K562 (cell line): Measurements from ENCODE around the gene CLCF1. TPM values are rescaled to one million over a fixed set of nuclear protein-coding genes. Genes with fewer than 3 reads are reported as not detected.

Experiments
- ARID2 ChIP-seq: fragments of 450-650 bp; IDR thresholded peaks from 2 replicates; pipeline ENCODE4 v1.6.1; 2017; ENCODE audit warnings: antibody characterized with exemption, mild to moderate bottlenecking
- CSDE1 ChIP-seq, 2 experiments: fragments of 450-650 bp; IDR thresholded peaks; 2 replicates each; pipeline ENCODE4 v1.6.1; 2016; ENCODE audit warnings: mild to moderate bottlenecking in 1 of 2
- CTBP1 ChIP-seq: fragments of 450-650 bp; IDR thresholded peaks from 2 replicates; pipeline ENCODE4 v1.6.1; 2016; ENCODE audit warnings: borderline replicate concordance
- DACH1 ChIP-seq: fragments of 450-650 bp; IDR thresholded peaks from 2 replicates; pipeline ENCODE4 v1.6.1; 2018; ENCODE audit not compliant: partially characterized antibody
- ELF2 ChIP-seq: fragments of 250-450 bp; sonication (Bioruptor Pico); IDR thresholded peaks from 2 replicates; pipeline ENCODE4 v1.5.0; 2021; ENCODE audit warnings: mild to moderate bottlenecking
- FOXM1 ChIP-seq, 2 experiments: fragments of 450-650 bp in 1 of 2; sonication (generic) in 1 of 2; formaldehyde crosslinking in 1 of 2; IDR thresholded peaks; 2 replicates each; pipeline versions ENCODE4 v1.6.1 to v1.9.0; 2017 to 2022; ENCODE audit warnings: low read depth in 2 of 2, mild to moderate bottlenecking in 2 of 2, missing genetic modification reagents in 1 of 2, moderate library complexity in 1 of 2
- HDAC8 ChIP-seq: fragments of 450-650 bp; IDR thresholded peaks from 2 replicates; pipeline ENCODE4 v1.6.1; 2016; ENCODE audit warnings: mild to moderate bottlenecking, missing genetic modification characterization, moderate library complexity, missing compliant biosample characterization
- KAT2B ChIP-seq: IDR thresholded peaks from one replicate; pipeline ENCODE4 v1.6.1; 2012; ENCODE audit warnings: low read depth, mild to moderate bottlenecking, control low read depth, inconsistent platforms, low read length, moderate library complexity
- KAT8 ChIP-seq: fragments of 450-650 bp; IDR thresholded peaks from 2 replicates; pipeline ENCODE4 v1.6.1; 2016; ENCODE audit warnings: low read depth, mild to moderate bottlenecking
- MAFG ChIP-seq: fragments of 450-650 bp; conservative IDR thresholded peaks from 2 replicates; pipeline ENCODE4 v1.6.1; 2016; ENCODE audit warnings: missing genetic modification characterization, missing compliant biosample characterization
- MAZ ChIP-seq, 2 experiments: fragments of 450-650 bp in 1 of 2; sonication (generic) in 1 of 2; formaldehyde crosslinking; IDR thresholded peaks in 1 of 2; conservative IDR thresholded peaks in 1 of 2; 2 replicates each; pipeline versions ENCODE4 v1.4.0 to v1.5.0; 2020; ENCODE audit warnings: mild to moderate bottlenecking in 1 of 2, missing genetic modification reagents in 1 of 2
- MECOM ChIP-seq: fragments of 250-450 bp; sonication (Bioruptor Pico); IDR thresholded peaks from 2 replicates; pipeline ENCODE4 v1.8.0; 2022; ENCODE audit warnings: inconsistent platforms
- MIER1 ChIP-seq: fragments of 450-650 bp; IDR thresholded peaks from 2 replicates; pipeline ENCODE4 v1.6.1; 2016; ENCODE audit warnings: antibody characterized with exemption, mild to moderate bottlenecking, low read depth
- MYNN ChIP-seq, 2 experiments: sonication (generic); formaldehyde crosslinking in 1 of 2; IDR thresholded peaks; 2 replicates each; pipeline versions ENCODE4 v1.5.0 to v1.6.1; 2016 to 2020; ENCODE audit warnings: antibody characterized with exemption in 1 of 2, missing genetic modification reagents in 1 of 2
- NFXL1 ChIP-seq: fragments of 450-650 bp; formaldehyde crosslinking; IDR thresholded peaks from 2 replicates; pipeline ENCODE4 v1.4.0; 2021; ENCODE audit warnings: mild to moderate bottlenecking
- SMARCA4 ChIP-seq: fragments of 450-650 bp; IDR thresholded peaks from 2 replicates; pipeline ENCODE4 v1.6.1; 2016
- TEAD1 ChIP-seq, 2 experiments: fragments of 450-650 bp in 1 of 2; sonication (generic) in 1 of 2; formaldehyde crosslinking; IDR thresholded peaks; 2 replicates each; pipeline versions ENCODE4 v1.4.0 to v1.8.0; 2020 to 2022; ENCODE audit warnings: mild to moderate bottlenecking in 2 of 2, missing genetic modification reagents in 1 of 2
- TEAD2 ChIP-seq: fragments of 450-650 bp; IDR thresholded peaks from 2 replicates; pipeline ENCODE4 v1.6.1; 2016; ENCODE audit warnings: missing genetic modification characterization, control low read depth, missing compliant biosample characterization
- ZBTB2 ChIP-seq: fragments of 450-650 bp; IDR thresholded peaks from 2 replicates; pipeline ENCODE4 v1.6.1; 2016; ENCODE audit warnings: antibody characterized with exemption
- ZNF140 ChIP-seq: fragments of 250-450 bp; sonication (Bioruptor Pico); IDR thresholded peaks from 2 replicates; pipeline ENCODE4 v1.8.0; 2021; ENCODE audit warnings: moderate library complexity, mild to moderate bottlenecking, inconsistent platforms
- ZNF644 ChIP-seq: fragments of 200-800 bp; sonication (Bioruptor generic); IDR thresholded peaks from 2 replicates; pipeline ENCODE4 v1.6.1; 2016; ENCODE audit warnings: low read depth, missing genetic modification characterization, missing compliant biosample characterization
- ZNF79 ChIP-seq: fragments of 250-450 bp; sonication (Bioruptor Pico); IDR thresholded peaks from 2 replicates; pipeline ENCODE4 v1.4.0; 2020; ENCODE audit warnings: low read depth, mild to moderate bottlenecking, moderate library complexity
- polyA plus RNA-seq, 8 experiments: library from polyadenylated mRNA; depleted of rRNA in 4 of 8; stranded (reverse) in 5 of 8; unstranded in 3 of 8; fragments of >200 nt; fragmentation: Nextera tagmentation in 2 of 8; fragmentation: Illumina TruSeq in 1 of 8; extraction: Ambion mirVana in 2 of 8; extraction: Trizol in 1 of 8; gene quantifications; 2 replicates each; pipeline versions ENCODE4 v1.2.1 to v1.2.3, GENCODE V29; 2011 to 2014; ENCODE audit warnings: inconsistent platforms in 1 of 8, missing spikeins in 1 of 8
- total RNA-seq, 7 experiments: library from RNA; depleted of rRNA in 6 of 7; stranded (reverse); fragments of >200 nt in 6 of 7; fragmentation: Illumina TruSeq in 2 of 7; extraction: Trizol in 2 of 7; gene quantifications; 2 replicates each; pipeline versions ENCODE4 v1.2.1 to v1.2.3, GENCODE V29; 2011 to 2021; ENCODE audit warnings: low replicate concordance in 1 of 7
- TF ChIP-seq, protein P1 (sequence below): fragments of 250-450 bp; sonication (Bioruptor Pico); IDR thresholded peaks from 2 replicates; pipeline ENCODE4 v1.5.0; 2021; ENCODE audit warnings: mild to moderate bottlenecking, moderate library complexity

Gene CLCF1
- total and polyA plus RNA-seq, 9 of the 15 experiments (the other 6 are each of a cell fraction or from before 2014, with no cell fraction given) = 0.49 to 5.8 (median 3.0) TPM

DNA sequence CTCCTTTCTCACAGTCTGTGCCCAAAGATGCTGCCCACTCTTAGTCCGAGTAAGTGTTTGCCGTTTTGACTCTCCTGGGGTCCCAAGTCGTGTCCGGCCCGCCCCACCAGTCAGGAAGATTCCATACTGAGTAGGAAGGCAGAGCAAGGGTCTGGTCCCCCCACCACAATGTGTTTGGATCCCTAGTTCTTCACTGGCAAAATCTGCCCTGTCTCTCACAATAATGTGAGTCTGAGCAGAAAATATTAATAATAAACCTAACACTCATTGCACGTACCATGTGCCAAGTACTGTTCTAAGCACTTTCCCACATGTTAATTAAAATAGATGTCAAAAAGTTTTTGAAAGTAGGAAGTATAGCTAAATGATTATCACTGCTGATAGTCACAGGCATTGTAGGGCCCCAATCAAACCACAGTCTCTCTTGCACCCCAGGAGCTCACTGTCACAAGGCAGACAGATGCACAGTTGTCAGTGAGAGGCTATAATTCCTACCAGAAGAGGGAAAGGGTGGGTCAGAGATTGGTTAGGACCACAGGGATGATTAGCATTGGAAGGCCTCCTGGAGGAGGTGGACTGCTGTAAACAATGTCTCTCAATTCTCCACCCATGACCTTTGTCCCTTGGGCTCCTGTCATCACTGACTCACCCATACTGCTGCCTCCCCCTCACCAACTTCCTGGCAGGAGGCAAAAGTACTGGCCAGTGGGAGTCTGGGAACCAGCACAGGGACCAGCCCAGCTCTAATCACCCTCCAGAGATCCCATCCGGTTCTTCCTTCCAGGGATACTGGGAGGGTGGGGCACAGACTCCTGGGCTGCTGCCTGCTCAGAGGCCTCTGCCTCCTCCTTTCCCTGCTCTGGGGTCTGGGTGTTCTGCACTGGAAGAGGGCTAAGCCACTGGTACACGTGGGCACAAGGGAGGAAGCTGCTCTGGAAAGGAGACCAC is 19.0 kb downstream of the CLCF1 start (continued):
- TF ChIP-seq KAT8 (no peak), MYNN (IDR thresholded peaks at IDR 0.05) (no peak), MYNN (CRISPR knock-in tag; IDR thresholded peaks at IDR 0.05) (no peak), HDAC8 (tag) (no peak), ZNF644 (tag) (no peak; the same call in 1 of the 2 replicates), ZNF140 (no peak), MAFG (tag) (no peak), SMARCA4 (peak; percentile 85), FOXM1 (IDR thresholded peaks at IDR 0.05; ENCODE audit: low read depth) (no peak), FOXM1 (CRISPR knock-in tag; IDR thresholded peaks at IDR 0.05; ENCODE audit: low read depth) (no peak), ZNF79 (no peak), CSDE1 (IDR thresholded peaks at IDR 0.05) (no peak), CTBP1 (peak; percentile 82), ZBTB2 (peak; percentile 74; the same call in 1 of the 2 replicates), MIER1 (no peak), KAT2B (no peak), TEAD2 (tag) (no peak), MAZ (CRISPR knock-in tag; conservative IDR thresholded peaks at IDR 0.05 in 1 of 2, IDR thresholded peaks at IDR 0.05 in 1 of 2) (peak in 1 of 2 experiments; percentile 69; a peak in 1 of 4 replicates), DACH1 (peak; percentile 20), ARID2 (no peak), ELF2 (CRISPR knock-in tag) (no peak), TEAD1 (CRISPR knock-in tag; IDR thresholded peaks at IDR 0.05) (peak; percentile 38 to 70; a peak in 1 of 4 replicates), NFXL1 (CRISPR knock-in tag) (no peak), MECOM (CRISPR knock-in tag) (no peak)
- TF ChIP-seq, protein P1, sequence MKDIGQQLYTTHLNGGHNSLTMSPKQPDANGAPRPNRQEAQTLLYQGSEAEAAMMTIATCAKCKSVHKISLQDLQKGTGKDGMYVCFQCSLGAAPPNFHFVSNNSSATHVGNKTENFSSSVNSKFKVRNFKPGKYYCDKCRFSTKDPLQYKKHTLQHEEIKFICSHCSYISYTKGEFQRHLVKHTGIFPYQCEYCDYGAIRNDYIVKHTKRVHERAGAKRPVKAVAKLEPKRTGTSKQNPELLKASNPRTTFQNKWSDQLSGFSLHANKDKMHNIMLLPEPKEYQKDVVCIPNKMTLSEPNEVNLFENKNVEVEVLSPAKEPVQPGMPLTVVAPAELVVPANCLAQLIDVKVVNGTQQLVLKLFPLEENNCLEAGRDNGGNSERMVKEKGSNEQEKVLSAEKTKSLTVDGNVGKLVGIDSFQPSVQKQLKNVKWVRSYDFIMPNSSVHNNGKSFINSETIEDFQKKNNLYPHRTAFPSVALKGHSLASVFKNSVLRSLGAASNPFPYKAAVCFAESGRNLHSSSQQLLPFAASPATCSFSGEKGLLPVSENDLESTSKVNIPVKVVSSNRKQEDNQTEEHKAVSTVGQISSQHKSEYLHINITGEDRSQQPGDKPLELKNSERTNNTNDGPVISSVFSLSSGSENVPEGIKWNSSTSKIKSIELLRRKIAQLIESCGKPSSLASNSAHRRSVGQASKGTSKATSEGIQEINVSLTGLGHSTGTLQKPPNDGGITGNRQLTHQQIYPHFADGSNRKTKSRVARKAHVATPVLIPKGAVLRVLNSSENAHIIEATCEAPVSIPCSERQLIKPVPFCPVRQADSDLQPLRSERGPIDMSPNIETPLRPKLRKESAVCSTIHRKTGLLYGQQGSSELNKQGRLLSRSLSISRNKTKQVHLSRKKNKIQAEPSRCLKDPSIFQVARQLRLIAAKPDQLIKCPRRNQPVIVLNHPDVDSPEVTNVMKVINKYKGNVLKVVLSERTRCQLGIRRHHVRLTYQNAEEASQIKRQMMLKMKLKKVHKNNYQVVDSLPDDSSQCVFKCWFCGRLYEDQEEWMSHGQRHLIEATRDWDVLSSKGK (CRISPR knock-in tag) = no peak
